Activated T-helper 17 cell treated with anti-CD3 and anti-CD28 coated beads, Interleukin-2, amount 50 U/mL, for 72 hours (primary cell): ENCODE measurements around the gene ERBIN. TPM values are rescaled to one million over a fixed set of nuclear protein-coding genes. Genes with fewer than 3 reads are reported as not detected.
A peak's percentile ranks its signal among the peaks of the same experiment; 100 is the strongest.
"Not testable (repeated sequence)": the region's sequence is repeated elsewhere in the genome, so short reads cannot be mapped to it uniquely, and the experiment has no call there.

ENCODE experiments used
- ATAC-seq: fragments of 150-1000 bp; cut with Tn5 transposase; replicated peaks from 2 replicates; pipeline ENCODE4 v1.10.0; 2021; ENCODE audit warnings: mild to moderate bottlenecking, moderate library complexity
- H3K27ac Mint-ChIP-seq: one replicate; pipeline ENCODE4 v1.8.0; 2022; ENCODE audit warnings: mixed read lengths
- H3K27me3 Mint-ChIP-seq: one replicate; pipeline ENCODE4 v1.8.0; 2022; ENCODE audit warnings: mixed read lengths
- H3K36me3 Mint-ChIP-seq: one replicate; pipeline ENCODE4 v1.8.0; 2022; ENCODE audit warnings: low read depth, mild to moderate bottlenecking, mixed read lengths
- H3K4me1 Mint-ChIP-seq: one replicate; pipeline ENCODE4 v1.8.0; 2022; ENCODE audit warnings: mixed read lengths
- H3K4me3 Mint-ChIP-seq: one replicate; pipeline ENCODE4 v1.8.0; 2022; ENCODE audit warnings: mild to moderate bottlenecking, mixed read lengths
- H3K9me3 Mint-ChIP-seq: one replicate; pipeline ENCODE4 v1.8.0; 2022; ENCODE audit warnings: mixed read lengths
- total RNA-seq, 2 donors: library from RNA; stranded (reverse); gene quantifications; one replicate each; pipeline ENCODE4 v1.2.3, GENCODE V29; 2022

Gene ERBIN
- total RNA-seq, 2 donors from 2014 or later, result 40.0 to 43.9 TPM

- Mint-ChIP-seq H3K36me3 (peaks cover 83% of the 10 kb centered on the region), H3K4me3 (no peak overlapping the region), H3K27me3 (no peaks in the 10 kb centered on the region), H3K9me3 (no peaks in the 10 kb centered on the region), H3K27ac (no peak overlapping the region), H3K4me1 (peaks cover 9% of the 10 kb centered on the region)
- no peak for ATAC-seq
These were observed 112.9 kb downstream of the ERBIN start for GRCh38 chr5:66039296-66039695.

- H3K4me1 Mint-ChIP-seq, result peaks cover 9% of the 10 kb centered on the region
- peaks cover 84% of the 10 kb centered on the region for H3K36me3 Mint-ChIP-seq
- H3K27me3 Mint-ChIP-seq, result no peaks in the 10 kb centered on the region
- no peak for ATAC-seq
- H3K27ac Mint-ChIP-seq, result no peak overlapping the region
- no peaks in the 10 kb centered on the region for H3K9me3 Mint-ChIP-seq
- no peak overlapping the region for H3K4me3 Mint-ChIP-seq
These were observed 113.3 kb downstream of the ERBIN start for GRCh38 chr5:66039701-66040100.

- Mint-ChIP-seq H3K36me3 (peaks cover 91% of the 10 kb centered on the region), H3K27me3 (no peaks in the 10 kb centered on the region), H3K9me3 (no peaks in the 10 kb centered on the region), H3K27ac (no peak overlapping the region), H3K4me3 (no peak overlapping the region), H3K4me1 (peaks cover 4% of the 10 kb centered on the region)
- no peak for ATAC-seq
These were observed 115.3 kb downstream of the ERBIN start for GRCh38 chr5:66041627-66042026.

GRCh38 chr5:66057239-66057638 lies 130.9 kb downstream of the ERBIN start:
- Mint-ChIP-seq H3K36me3 (peaks cover 67% of the 10 kb centered on the region), H3K27ac (no peak overlapping the region)

GRCh38 chr5:66061320-66061719 lies 134.9 kb downstream of the ERBIN start:
- ATAC-seq, H3K9me3 Mint-ChIP-seq, H3K27me3 Mint-ChIP-seq, H3K4me3 Mint-ChIP-seq: not testable (repeated sequence)
- Mint-ChIP-seq H3K36me3 (peaks cover 55% of the 10 kb centered on the region), H3K4me1 (peaks cover 12% of the 10 kb centered on the region), H3K27ac (peak overlapping the region; percentile 46)

More at GRCh38 chr5:66057239-66057638, 130.9 kb downstream of the ERBIN start:
- Mint-ChIP-seq H3K4me3 (no peak overlapping the region), H3K27me3 (no peaks in the 10 kb centered on the region), H3K4me1 (peaks cover 12% of the 10 kb centered on the region), H3K9me3 (peaks cover 4% of the 10 kb centered on the region)
- no peak for ATAC-seq

GRCh38 chr5:66063061-66063460 lies 136.7 kb downstream of the ERBIN start:
- not testable (repeated sequence) for H3K9me3 Mint-ChIP-seq, H3K4me3 Mint-ChIP-seq, H3K27me3 Mint-ChIP-seq, ATAC-seq, H3K27ac Mint-ChIP-seq
- H3K4me1 Mint-ChIP-seq, result peaks cover 12% of the 10 kb centered on the region
- peaks cover 56% of the 10 kb centered on the region for H3K36me3 Mint-ChIP-seq

- Mint-ChIP-seq H3K27ac (no peak overlapping the region), H3K36me3 (peaks cover 67% of the 10 kb centered on the region), H3K9me3 (no peaks in the 10 kb centered on the region), H3K4me1 (peaks cover 1% of the 10 kb centered on the region), H3K4me3 (no peak overlapping the region), H3K27me3 (no peaks in the 10 kb centered on the region)
- no peak for ATAC-seq
These were observed 140.5 kb downstream of the ERBIN start for GRCh38 chr5:66066826-66067225.

GRCh38 chr5:66072031-66072430 lies 145.7 kb downstream of the ERBIN start:
- ATAC-seq, result peak; percentile 91
- H3K4me1 Mint-ChIP-seq, result peaks cover 5% of the 10 kb centered on the region
- peaks cover 51% of the 10 kb centered on the region for H3K36me3 Mint-ChIP-seq

GRCh38 chr5:66074901-66075300 lies 148.5 kb downstream of the ERBIN start:
- H3K27me3 Mint-ChIP-seq, result no peaks in the 10 kb centered on the region
- peaks cover 57% of the 10 kb centered on the region for H3K36me3 Mint-ChIP-seq
- no peak overlapping the region for H3K27ac Mint-ChIP-seq
- H3K9me3 Mint-ChIP-seq, result no peaks in the 10 kb centered on the region
- ATAC-seq, result no peak
- no peak overlapping the region for H3K4me3 Mint-ChIP-seq
- peaks cover 5% of the 10 kb centered on the region for H3K4me1 Mint-ChIP-seq

More at GRCh38 chr5:66072031-66072430, 145.7 kb downstream of the ERBIN start:
- Mint-ChIP-seq H3K9me3 (no peaks in the 10 kb centered on the region), H3K4me3 (no peak overlapping the region), H3K27me3 (no peaks in the 10 kb centered on the region), H3K27ac (no peak overlapping the region)

GRCh38 chr5:66080664-66081063 lies 154.3 kb downstream of the ERBIN start:
- H3K9me3 Mint-ChIP-seq, result peaks cover 3% of the 10 kb centered on the region
- ATAC-seq, result no peak

GRCh38 chr5:66089384-66089783 lies 163.0 kb downstream of the ERBIN start:
- no peak for ATAC-seq
- Mint-ChIP-seq H3K4me3 (no peak overlapping the region), H3K36me3 (peaks cover 35% of the 10 kb centered on the region), H3K9me3 (peaks cover 15% of the 10 kb centered on the region), H3K4me1 (no peaks in the 10 kb centered on the region), H3K27me3 (no peaks in the 10 kb centered on the region), H3K27ac (no peak overlapping the region)

More at GRCh38 chr5:66080664-66081063, 154.3 kb downstream of the ERBIN start:
- Mint-ChIP-seq H3K4me3 (no peak overlapping the region), H3K27me3 (no peaks in the 10 kb centered on the region), H3K36me3 (peaks cover 36% of the 10 kb centered on the region), H3K4me1 (peaks cover 4% of the 10 kb centered on the region), H3K27ac (no peak overlapping the region)

GRCh38 chr5:66100851-66101250 lies 174.5 kb downstream of the ERBIN start:
- H3K4me3 Mint-ChIP-seq, result no peak overlapping the region
- no peak overlapping the region for H3K27ac Mint-ChIP-seq
- H3K9me3 Mint-ChIP-seq, result peaks cover 26% of the 10 kb centered on the region
- H3K36me3 Mint-ChIP-seq, result no peaks in the 10 kb centered on the region
- no peaks in the 10 kb centered on the region for H3K4me1 Mint-ChIP-seq
- no peak for ATAC-seq
- no peaks in the 10 kb centered on the region for H3K27me3 Mint-ChIP-seq

GRCh38 chr5:66113160-66113559 lies 186.8 kb downstream of the ERBIN start:
- no peaks in the 10 kb centered on the region for H3K27me3 Mint-ChIP-seq
- H3K36me3 Mint-ChIP-seq, result no peaks in the 10 kb centered on the region
- ATAC-seq, result no peak
- H3K27ac Mint-ChIP-seq, result no peak overlapping the region
- H3K4me1 Mint-ChIP-seq, result no peaks in the 10 kb centered on the region
- peaks cover 13% of the 10 kb centered on the region for H3K9me3 Mint-ChIP-seq
- no peak overlapping the region for H3K4me3 Mint-ChIP-seq

- ATAC-seq, result no peak
- no peak overlapping the region for H3K27ac Mint-ChIP-seq
- H3K27me3 Mint-ChIP-seq, result peaks cover 4% of the 10 kb centered on the region
- H3K36me3 Mint-ChIP-seq, result no peaks in the 10 kb centered on the region
- no peak overlapping the region for H3K4me3 Mint-ChIP-seq
- H3K4me1 Mint-ChIP-seq, result no peaks in the 10 kb centered on the region
- H3K9me3 Mint-ChIP-seq, result peaks cover 5% of the 10 kb centered on the region
These were observed 191.9 kb downstream of the ERBIN start for GRCh38 chr5:66118304-66118703.

- Mint-ChIP-seq H3K9me3 (no peaks in the 10 kb centered on the region), H3K27ac (no peak overlapping the region), H3K36me3 (no peaks in the 10 kb centered on the region), H3K4me3 (no peak overlapping the region), H3K4me1 (no peaks in the 10 kb centered on the region), H3K27me3 (peaks cover 4% of the 10 kb centered on the region)
- peak; percentile 69 for ATAC-seq
These were observed 196.1 kb downstream of the ERBIN start for GRCh38 chr5:66122379-66123034.
